ENCODE results near the gene CHP1. TPM values are rescaled to one million over a fixed set of nuclear protein-coding genes. Genes with fewer than 3 reads are reported as not detected.
"Not testable (repeated sequence)": the region's sequence is repeated elsewhere in the genome, so short reads cannot be mapped to it uniquely, and the experiment has no call there.

The CHP1 gene
- total RNA-seq, 1 experiment from 2014 or later: 90.2 TPM

GRCh38 chr15:41289953-41290352 is 58.9 kb downstream of the CHP1 start:
- no peak for DNase-seq (ENCODE audit: extremely low read depth, low read depth)

GRCh38 chr15:41291065-41291631 is 60.1 kb downstream of the CHP1 start:
- DNase-seq (ENCODE audit: extremely low read depth, low read depth): no peak

DNA sequence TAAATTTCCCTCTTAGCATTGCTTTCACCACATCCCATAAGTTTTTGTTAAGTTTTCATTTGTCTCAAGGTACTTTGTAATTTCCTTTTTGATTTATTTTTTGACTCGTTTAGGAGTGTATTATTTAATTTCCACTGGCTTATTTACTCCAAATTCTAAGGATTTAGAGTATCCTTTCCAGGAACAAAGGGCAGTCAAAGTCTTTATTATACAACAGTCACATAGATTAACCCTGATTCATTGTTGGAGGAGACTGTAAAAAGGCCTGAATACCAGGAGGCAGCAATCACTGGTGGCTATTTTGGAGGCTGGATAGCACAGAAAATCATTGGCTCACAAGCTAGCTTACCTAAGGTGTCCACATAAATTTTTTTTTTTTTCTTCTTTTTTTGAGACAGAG is 61.5 kb downstream of the CHP1 start:
- DNase-seq (ENCODE audit: extremely low read depth, low read depth): no peak

GRCh38 chr15:41301139-41301538 is 70.1 kb downstream of the CHP1 start:
- DNase-seq (ENCODE audit: extremely low read depth, low read depth): not testable (repeated sequence)

- DNase-seq (ENCODE audit: extremely low read depth, low read depth): no peak
These were observed 70.5 kb downstream of the CHP1 start for GRCh38 chr15:41301587-41301986.

DNA sequence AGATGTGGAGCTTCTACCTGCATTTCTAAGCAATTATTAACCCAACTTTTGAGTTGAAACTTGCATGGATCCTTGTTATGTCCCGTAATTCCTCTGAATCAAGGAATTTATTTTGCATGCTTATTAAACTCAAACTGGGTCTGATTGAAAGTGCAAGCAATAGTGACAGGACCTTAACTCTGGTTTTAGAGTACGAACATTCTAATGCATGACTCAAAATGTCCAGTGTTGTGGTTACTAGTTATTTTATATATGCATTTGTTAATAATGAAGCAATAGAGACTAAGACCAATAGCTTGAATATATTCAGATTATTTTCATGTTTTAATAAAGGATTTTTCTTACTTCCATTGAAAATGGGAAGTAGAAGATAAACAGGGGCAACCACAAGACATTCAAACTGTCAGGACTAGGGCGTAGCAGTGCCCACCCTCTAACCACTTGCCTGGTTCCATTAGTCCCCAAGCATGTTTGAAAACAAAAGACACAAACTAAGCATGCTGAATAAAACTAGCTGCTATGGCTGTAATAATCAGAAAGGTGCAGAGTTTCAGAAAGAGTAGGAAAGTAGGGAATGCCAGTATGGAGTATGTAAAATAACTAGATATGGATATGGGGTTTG is 73.2 kb downstream of the CHP1 start:
- DNase-seq (ENCODE audit: extremely low read depth, low read depth): no peak

DNA sequence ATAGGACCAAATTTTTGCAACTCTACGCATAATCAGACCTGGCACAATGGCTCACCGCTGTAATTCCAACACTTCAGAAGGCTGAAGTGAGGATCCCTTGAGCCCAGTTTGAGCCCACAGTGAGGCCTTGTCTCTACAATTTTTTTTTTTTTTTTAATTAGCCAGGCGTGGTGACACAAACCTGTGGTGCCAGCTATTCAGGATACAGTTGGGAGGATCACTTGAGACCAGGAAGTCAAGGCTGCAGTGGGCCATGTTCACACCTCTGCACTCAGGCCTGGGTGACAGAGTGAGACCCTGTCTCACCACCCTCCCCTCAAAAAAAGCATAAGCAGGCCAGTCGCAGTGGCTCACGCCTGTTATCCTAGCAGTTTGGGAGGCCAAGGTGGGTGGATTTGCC is 76.6 kb downstream of the CHP1 start:
- no peak for DNase-seq (ENCODE audit: extremely low read depth, low read depth)

GRCh38 chr15:41309226-41309905 is 78.3 kb downstream of the CHP1 start:
- DNase-seq (ENCODE audit: extremely low read depth, low read depth): no peak

- DNase-seq (ENCODE audit: extremely low read depth, low read depth): not testable (repeated sequence)
These were observed 89.8 kb downstream of the CHP1 start for GRCh38 chr15:41320805-41321330.

- no peak for DNase-seq (ENCODE audit: extremely low read depth, low read depth)
These were observed 92.5 kb downstream of the CHP1 start for GRCh38 chr15:41323611-41324010.

DNA sequence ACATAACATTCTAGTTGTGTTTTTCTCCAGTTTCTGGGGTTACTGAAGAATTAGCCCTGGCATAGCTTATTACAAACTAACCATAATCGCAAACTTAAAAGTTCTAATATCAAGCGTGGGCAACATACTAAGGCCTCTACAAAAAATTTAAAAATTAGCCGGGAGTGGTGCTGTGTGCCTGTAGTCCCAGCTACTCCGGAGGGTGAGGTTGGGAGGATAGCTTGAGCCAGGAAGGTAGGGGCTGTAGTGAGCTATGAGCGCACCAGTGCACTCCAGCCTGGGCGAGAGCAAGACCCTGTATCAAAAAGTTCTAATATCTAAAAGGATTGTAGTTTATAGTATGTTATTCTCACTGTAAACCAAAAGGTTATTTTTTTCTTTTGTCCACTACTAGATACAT is 100.2 kb downstream of the CHP1 start:
- DNase-seq (ENCODE audit: extremely low read depth, low read depth): no peak

Other genes with a start within 250 kb of the CHP1 start
- gene INO80, start 115.0 kb upstream of the CHP1 start, total RNA-seq (2014; rRNA removed; shearing (Covaris generic)): 22.9 and 25.2 TPM in 2 replicates
- gene EXD1, start 511 bp upstream of the CHP1 start, total RNA-seq (2014; rRNA removed; shearing (Covaris generic)): not detected in 2 replicates
- gene OIP5, start 101.3 kb downstream of the CHP1 start, total RNA-seq (2014; rRNA removed; shearing (Covaris generic)): 20.9 and 21.4 TPM in 2 replicates
- gene NUSAP1, start 101.6 kb downstream of the CHP1 start, total RNA-seq (2014; rRNA removed; shearing (Covaris generic)): 108 and 115 TPM in 2 replicates
- 23.1 and 28.9 TPM in 2 replicates for gene NDUFAF1, start 171.2 kb downstream of the CHP1 start, total RNA-seq (2014; rRNA removed; shearing (Covaris generic))
- gene RTF1, start 185.8 kb downstream of the CHP1 start, total RNA-seq (2014; rRNA removed; shearing (Covaris generic)): 17.7 and 21.6 TPM in 2 replicates